HG03135 (cell line): ENCODE results near the gene WDFY4.

ENCODE experiments used
- ATAC-seq: cut with Tn5 transposase; IDR thresholded peaks from one replicate; pipeline ENCODE4 v1.9.1; 2021; ENCODE audit warnings: mild to moderate bottlenecking, moderate library complexity; ENCODE audit not compliant: unreplicated experiment

WDFY4 gene

DNA sequence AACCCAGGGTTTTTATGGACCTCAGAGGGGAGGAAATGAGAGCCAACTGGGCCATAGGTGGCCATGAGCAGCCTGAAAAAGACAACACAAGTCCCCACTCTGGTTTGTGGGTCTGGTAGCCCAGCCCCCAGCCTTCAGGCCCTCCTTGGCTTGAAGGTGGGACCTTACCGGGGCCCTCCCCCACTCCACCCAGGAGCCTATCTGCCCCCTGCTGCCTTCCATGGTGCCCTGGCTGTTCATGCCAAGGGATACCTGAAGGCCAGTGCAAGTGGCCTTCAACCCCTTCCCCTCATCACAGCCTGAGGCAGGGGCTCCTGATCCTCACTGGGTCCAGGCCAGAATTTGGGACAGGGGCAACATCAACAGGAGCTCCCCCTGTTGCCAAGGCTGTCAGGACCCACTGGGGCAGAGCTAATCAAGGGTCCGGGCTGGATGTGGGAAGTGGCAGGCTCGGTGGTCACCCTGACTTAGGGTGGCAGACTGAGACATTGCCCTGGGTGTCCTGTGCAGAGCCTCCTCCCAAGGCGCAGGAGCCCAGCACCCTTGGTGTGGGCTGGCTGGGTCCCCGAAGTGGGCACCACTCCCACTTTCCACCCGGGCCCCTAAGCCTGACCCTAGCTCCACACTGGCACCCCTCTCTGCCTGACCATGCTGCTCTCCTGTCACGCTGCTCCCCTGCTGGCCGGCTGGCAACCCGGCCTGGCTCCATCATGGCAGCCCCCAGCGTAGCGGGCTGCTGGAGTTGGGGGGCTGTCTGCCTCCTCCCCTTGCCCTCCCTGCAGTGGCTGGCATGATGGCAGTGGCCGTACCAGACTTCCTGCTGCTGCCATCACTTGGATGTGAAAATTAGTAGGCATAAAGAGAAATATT, 6.4 kb downstream of the WDFY4 start:
- ATAC-seq, result no peak

DNA sequence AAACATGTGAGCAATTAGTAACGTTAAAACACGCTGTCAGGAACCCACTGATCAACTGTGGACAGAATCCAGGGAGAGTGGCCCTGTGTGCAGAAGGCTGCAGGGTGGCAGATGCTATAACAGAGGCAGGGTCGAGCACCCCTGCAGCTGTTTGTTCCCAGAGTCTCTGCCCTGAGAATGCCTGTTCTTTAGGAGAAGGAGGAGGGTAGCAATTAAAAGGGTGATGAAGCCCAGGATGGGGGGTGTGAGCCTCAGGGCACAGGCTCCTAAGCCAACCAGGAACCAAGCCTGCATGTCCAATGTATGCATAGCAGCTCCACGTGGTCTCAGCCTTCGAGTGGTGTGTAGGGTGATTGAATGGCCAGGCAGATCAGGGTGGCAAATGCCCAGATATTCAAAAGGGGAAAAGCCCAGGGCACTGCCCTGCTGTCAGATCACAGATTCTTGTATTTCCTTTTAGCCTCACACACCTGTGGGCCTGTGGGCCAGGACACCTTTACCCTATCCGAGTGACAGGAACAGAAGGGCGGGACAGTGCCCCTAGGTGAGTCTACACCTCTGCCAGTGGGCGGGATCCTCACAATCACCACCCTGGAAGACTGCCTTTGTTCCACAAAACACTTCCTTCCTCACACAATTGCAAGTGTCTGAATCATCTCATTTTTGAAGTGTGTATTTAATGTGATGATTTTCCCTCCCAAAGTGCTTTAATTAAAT, 7.3 kb downstream of the WDFY4 start:
- no peak for ATAC-seq

DNA sequence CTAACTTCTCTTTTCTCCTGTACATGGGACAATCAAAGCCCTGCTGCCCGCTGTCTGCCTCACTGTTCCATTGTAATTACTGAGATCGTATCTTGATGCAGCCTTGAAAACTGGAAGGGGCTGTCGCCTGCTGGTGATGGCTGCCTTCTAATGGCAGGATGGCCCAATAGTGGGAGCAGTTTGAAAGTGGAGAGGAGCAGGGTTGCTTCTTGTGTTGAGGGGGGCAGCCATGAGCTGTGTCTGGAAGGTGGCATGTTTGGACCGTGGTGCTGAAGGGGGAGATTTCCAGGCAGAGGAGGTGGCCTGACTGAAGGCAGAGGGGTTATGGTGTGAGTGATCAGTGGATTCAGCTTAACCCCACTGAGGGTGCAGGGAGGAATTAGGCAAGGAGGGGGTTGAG, 8.1 kb downstream of the WDFY4 start:
- ATAC-seq, result no peak

DNA sequence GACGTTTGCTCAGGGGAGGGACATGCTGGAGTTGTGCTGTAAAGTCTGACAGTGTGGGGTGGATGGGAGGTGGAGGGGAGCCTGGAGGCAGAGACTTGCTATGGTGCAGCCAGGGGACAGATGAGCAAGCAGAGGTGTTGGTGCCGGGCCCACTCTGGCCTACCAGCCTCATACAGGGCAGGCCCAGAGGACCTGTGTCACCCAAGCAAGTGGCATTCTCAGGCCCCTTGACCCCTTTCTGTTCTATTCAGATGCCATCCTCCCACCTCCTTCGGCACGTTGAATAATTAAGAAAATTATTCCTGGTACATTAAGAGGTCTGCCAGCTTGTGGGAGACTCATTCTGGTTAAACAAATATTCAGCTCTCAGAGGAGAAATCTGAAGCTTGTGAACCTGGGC, 8.5 kb downstream of the WDFY4 start:
- no peak for ATAC-seq

DNA sequence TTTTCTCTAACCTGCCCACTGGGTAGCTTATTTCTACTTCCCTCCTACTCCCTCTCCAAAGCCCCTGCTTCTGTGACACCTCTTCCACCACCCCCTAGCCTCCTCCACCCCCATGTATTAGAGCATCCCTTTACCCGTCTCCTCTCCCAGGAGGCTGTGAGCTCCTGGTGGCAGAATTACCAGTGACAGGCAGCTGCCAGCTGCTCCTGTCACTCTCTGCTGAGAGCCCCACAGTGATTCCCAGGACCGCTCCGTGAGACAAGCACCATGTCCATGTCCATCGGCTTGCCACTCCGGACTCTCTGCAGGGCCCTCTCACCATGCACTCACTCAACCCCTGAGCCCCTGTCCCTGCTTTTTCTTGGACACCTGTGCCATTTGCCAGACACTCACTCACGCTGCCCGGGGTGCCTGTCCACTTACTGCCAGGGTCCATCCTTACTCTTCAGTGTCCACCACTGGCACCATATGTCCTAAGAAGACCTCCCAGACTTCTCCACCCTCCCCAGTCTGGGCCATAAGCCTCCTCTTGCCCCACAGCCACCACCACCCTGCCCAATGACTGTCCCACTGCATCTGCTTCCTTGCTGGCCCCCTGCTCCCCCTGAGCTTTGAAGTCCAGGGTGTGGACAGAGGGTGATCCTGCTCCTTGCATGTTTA, 9.8 kb downstream of the WDFY4 start:
- no peak for ATAC-seq

DNA sequence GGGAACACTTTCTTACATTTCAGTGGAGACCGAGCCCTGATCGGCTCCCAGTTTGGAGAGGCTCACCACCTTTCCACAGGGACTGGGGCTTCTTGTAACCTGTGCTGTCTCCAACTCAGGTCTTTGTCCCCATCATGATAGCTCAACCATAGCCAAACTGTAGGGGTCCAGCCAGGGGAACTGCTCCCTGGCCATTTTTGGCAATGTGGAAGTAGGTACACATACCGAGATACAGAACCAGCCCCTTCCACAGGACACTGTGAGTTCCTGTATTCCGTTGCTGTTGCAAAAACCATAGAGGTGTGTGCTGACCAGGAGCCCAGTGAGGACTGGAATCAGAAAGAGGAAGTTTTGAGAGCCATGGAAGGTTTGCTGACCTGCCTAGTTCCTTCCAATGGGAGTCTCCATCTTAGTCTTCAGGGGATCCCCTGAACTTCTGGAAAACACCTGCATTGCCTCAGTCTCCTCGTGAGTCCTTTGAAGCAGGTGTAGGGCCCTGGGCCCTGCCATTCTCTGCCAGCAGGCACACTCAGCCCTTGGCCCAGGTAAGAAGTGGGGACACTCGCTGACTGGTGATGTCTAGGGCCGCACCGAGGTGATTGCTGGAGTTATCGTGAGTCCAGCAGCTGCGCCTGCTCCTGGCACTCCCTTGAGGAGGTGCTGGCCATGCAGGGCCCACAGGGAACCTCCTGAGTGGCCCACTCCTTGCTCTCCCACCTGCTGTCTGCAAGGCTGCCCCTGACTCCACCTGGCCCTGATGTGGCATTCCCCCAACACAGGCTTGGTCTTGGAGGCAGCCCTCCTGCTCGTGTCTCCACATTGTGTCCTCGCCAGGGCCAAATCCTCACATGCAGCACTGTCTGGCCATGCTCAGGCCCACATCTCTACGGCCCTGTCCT, 11.2 kb downstream of the WDFY4 start:
- ATAC-seq, result no peak

DNA sequence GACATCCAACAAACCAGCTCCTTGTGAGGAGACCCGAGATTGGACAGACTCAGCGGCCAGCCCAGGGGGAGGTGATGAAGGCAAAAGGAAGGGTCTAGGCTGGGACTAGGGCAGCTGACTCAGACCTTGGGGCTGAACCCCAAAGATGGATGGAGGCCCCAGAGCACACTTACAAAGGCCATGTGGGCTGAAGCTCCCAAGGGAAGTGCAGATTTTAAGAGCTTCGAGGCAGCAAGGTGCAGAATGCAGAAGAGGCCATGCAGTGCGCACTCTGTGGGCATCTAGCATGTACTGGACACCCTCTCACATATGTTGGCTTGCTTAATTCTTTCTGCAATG, 11.8 kb downstream of the WDFY4 start:
- ATAC-seq, result no peak

DNA sequence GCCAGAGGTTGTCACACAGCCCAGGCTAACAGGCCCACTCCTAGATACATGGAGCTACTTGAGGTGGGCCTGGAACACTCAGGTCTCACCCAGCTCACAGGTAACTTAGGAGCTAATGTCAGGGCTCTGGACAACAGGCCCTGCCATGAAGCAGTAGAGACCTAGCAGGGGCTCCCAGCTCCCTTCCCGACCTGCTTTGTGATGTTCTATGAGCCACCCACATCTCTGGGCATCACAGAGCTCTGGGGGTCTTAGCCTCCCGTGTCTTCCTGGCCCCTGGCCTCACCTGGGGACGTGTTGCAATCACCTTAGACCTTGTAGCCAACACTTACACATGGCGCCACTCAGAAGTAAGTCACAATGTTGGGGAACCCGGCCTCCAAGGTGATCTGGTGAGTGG, 12.4 kb downstream of the WDFY4 start:
- no peak for ATAC-seq

DNA sequence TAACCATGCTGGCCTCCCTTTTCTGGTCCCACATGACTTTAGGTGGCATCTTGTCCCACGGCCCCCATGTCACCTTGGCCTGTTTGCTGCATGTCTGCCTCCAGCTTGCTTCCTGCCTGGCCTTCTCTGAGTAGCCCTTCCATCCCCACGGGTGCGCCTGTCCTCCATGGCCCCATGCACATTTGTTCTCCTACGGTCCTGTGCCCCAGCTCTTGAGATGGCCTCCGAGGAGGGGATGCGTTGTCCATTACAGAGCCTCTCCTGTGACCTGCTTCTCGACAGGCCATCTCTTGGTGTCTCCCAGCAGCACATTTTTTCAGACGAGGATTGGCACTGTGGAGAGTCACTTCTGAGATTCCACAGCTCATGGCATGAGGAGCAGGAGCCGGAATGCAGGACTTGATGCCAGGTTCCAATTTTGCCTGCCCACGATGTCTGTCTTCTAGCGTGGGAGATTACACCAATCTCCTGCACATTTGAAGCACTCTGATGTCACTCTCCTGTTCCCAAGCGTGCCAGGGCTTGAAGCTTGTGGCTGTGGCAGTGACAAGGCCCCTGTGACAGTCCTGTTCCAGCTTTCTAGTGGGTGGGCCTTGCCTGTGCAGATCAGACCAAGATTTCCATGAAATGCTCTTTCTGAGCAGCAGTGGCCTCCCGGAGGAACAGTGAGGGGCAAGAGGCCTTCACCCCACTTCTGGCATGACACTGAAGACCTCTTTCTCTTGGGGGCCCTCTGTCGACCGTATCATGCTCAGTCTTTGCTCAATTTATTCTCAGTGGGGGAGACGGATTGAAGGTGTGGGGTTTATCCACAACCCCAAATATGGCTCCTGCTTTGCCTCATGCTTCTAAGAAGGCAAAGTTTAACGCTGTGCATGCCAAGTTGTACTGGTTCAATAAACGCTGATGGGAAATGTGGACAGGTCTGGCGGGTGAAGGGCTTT, 13.4 kb downstream of the WDFY4 start:
- ATAC-seq, result no peak

DNA sequence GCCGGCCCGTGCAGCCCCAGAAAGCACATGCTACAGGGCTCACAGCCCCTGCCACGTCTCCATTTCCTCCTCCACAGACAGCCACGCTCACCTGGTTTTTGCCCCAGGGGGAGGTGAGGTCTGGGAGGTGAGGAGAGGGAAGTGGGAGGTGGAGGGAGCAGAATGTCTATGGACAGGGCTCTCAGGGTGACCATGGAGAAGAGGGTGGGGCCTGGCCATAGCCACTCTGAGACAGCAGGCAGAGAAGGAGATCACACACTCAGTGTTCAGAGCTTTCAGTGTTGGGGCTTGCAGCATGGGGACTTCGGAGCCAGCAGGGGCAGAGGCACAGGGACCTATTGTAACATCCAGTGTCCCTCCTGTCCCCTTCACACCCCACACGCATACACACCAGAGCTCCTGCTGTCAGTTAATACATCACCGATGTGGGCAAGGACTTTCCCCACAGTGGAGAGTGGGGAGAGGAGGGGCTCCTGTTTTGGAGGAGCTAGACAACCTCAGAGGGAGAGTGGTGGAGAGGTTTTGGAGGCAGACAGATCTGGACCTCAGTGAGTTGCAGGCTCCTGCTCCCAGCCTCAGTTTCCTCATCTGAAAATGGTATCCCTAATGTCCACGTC, 14.4 kb downstream of the WDFY4 start:
- ATAC-seq, result no peak

DNA sequence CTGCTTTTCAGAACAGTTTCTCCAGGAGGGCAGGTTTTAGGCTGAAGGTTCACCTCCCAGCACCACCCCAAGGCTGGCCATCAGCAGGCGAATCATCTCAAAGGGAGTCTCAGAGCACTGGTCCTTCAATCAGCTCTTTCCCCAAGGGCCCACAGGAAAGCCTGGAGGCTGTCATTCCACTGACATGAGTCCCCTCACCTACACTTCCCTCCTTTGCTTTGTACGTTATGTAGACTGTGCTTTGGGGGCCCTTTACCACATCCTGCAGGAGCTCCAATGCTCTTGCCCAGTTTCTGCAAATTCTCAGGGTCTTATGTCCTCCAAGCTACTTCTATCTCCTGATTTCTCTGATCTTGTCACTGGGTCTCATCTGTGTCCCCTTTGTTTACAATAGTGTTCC, 15.4 kb downstream of the WDFY4 start:
- no peak for ATAC-seq

DNA sequence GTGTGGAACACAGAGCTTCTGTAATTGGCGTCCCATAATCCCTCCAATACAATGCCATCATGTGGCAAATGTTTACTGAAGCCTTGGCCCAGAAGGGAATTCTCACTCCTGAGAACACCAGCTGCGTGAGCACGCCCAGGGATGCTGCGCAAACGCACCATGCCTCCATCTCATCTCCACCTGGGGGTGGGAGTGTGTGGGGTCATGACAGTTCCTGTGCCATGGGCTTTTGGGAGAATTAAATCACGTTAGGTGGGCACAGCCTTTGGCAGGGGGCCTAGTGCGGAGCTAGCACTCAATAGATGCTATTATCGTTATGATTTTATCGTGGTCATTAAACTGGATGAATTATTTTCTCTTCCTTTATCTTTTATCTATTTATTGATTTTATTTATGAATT, 15.8 kb downstream of the WDFY4 start:
- no peak for ATAC-seq

DNA sequence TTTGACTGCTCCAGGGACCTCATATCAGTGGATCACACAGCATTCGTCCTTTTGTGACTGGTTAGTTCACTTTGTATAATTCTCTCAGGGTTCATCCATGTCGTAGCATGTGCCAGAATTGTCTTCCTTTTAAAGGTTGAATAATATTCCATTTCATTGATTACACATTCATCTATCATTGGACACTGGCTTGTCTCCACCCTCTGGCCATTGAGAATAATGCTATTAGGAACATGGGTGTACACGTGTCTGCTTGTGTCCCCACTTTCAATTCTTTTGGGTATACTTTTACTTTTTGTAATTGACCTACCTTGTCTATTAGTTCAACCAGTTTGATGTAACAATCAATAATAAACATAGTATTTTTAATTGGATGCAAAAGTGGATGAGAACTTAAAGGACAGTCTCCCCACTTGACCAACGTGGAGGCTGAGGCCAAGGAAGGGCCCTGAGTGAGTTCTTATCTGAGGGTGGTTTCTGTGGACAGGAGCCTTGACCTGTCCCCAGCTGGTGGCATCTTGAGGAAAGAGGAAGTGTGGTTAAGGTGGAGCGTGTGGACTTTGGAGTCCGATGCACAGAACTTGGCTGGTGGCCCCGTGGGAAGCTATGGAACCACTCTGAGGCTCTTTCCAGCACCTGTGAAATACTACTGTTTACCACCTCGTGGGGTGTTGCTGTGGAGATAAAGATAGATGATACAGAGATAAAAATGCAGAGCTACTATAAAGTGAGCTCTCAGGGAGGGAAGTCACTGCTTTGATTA, 16.6 kb downstream of the WDFY4 start:
- ATAC-seq, result no peak

DNA sequence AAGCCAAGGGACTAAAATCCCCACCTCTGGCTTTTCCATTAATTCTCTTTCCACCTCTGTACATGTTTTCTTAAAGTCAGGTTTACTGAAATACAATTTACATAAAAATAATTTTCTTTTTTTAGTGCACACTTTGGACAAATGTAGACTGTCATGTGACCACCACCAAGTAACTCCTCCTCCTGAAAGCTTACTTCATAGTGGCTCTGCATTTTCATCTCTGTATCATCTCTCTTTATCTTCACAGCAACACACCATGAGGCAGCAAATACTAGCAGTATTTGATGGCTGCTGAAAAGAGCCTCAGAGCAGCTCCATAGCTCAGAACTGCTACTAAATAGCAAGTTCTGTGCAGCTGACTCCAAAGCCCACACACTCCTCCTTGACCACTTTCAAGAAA, 17.3 kb downstream of the WDFY4 start:
- no peak for ATAC-seq

DNA sequence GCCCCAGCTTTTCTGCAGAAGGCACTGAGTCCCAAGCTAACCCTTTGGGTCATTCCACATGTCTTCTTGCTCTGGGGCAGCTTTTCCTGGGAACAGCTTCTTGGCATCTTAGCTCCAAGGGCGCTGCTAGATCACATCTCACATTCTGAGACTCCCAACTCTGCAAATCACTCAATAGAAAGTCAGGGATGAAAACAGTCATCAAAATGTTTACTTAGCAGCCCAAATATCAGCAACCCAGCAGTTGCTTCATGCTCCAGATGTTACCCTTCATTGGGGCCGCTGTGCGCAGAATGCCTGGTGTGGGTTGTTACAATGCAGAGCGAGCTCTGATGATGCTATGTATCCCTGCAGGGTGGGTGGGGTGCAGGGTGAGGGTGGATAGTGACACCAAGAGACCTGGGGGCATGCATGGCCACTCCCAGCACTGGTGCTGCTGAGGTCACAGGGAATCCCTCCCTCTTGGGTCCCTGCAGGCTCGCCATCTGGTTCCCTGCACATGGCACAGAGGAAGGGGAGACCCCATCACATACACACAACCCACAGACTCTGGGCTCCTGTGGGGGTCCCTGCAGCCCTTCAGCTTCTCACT, 19.0 kb downstream of the WDFY4 start:
- ATAC-seq, result no peak

DNA sequence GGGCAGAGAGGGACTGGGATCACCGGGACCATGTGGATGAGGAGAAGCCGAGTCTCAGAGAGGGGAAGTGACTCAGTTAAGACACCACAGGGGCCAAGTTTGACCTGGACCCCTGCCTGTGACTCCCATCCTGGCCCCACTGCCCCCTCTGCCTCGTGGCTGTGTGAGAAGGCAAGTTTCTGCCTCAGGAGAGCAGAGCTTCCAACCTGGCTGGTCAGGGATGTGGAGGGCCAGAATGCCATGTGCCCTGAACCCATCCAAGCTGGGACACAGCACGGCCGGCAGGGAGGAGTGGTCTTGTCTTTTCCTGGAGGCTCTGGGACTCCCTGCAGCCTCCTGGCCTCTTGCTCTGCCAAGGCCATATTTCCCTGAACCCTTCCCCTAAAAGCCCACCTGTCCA, 19.5 kb downstream of the WDFY4 start:
- no peak for ATAC-seq

DNA sequence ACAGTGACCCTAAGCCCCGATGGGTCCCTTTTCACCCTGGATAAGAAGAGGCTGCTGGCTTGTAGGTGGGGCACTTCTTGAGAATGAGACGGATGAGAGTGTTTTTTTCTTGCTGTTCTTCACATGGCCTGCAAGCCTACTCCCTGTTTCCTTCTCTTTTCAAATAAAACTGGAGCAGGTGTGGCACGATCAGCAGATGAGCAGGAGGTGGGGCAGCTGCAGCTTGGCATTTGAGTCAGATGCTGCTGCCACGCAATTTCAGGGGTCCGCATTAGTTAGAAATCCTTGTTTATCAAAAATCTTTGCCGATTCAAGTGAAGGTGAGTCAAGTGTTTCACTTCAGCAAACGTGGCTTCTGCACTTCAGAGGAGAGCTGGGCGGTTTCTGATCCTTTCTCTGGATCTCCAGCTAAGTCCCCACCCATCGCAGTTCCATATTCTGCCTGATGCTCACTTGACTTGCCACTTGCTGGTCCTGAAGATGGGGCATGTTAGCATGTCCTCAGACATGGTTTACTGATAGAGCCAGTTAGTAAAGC, 20.8 kb downstream of the WDFY4 start:
- no peak for ATAC-seq

DNA sequence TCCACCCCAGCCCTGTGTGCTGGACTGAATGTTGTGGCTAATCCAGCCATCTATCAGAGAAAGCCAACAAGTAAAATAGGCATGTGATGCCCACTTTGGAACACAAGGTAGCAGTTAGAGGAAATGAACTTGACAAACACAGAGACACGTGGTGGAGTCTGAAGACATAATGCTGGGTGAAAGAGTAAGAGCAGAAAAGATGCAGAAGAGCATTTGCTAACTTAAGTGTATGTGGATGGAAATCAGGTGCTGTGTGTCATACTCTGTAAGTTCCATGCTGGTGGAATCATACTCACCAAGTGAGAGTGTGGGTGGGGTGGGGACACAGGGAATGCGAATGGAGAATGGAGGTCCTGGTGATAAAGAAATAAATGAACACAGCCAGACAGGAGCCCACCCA, 22.8 kb downstream of the WDFY4 start:
- no peak for ATAC-seq
